ENCODE data around the gene LGR5.
"Not testable (repeated sequence)": the region's sequence is repeated elsewhere in the genome, so short reads cannot be mapped to it uniquely, and the experiment has no call there.

Gene LGR5

GRCh38 chr12:71477609-71478008 lies 38.0 kb downstream of the LGR5 start:
- no peak for DNase-seq

- no peak for DNase-seq
These were observed 38.7 kb downstream of the LGR5 start for GRCh38 chr12:71478270-71478669.

GRCh38 chr12:71484272-71484905 lies 44.8 kb downstream of the LGR5 start:
- no peak for DNase-seq

GRCh38 chr12:71490844-71491243 lies 51.2 kb downstream of the LGR5 start:
- not testable (repeated sequence) for DNase-seq

GRCh38 chr12:71492604-71493003 lies 53.0 kb downstream of the LGR5 start:
- no peak for DNase-seq

- DNase-seq = no peak
These were observed 60.2 kb downstream of the LGR5 start for GRCh38 chr12:71499834-71500233.

GRCh38 chr12:71503579-71504391 lies 64.2 kb downstream of the LGR5 start:
- peak in 1 of 5 experiments; percentile 16 for DNase-seq

- DNase-seq = no peak
These were observed 64.9 kb downstream of the LGR5 start for GRCh38 chr12:71504476-71504875.

GRCh38 chr12:71509705-71510104 lies 70.1 kb downstream of the LGR5 start:
- no peak for DNase-seq

- DNase-seq = no peak
These were observed 77.7 kb downstream of the LGR5 start for GRCh38 chr12:71517145-71517846.

GRCh38 chr12:71521125-71521524 lies 81.5 kb downstream of the LGR5 start:
- no peak for DNase-seq

- no peak for DNase-seq
These were observed 85.0 kb downstream of the LGR5 start for GRCh38 chr12:71524626-71525025.

- no peak for DNase-seq
These were observed 94.1 kb downstream of the LGR5 start for GRCh38 chr12:71533703-71534102.

GRCh38 chr12:71536279-71536938 lies 96.8 kb downstream of the LGR5 start:
- peak in 1 of 5 experiments; percentile 15 for DNase-seq

GRCh38 chr12:71536939-71537622 lies 97.5 kb downstream of the LGR5 start:
- no peak for DNase-seq

- DNase-seq = no peak
These were observed 99.2 kb downstream of the LGR5 start for GRCh38 chr12:71538807-71539206.

GRCh38 chr12:71541583-71541982 lies 102.0 kb downstream of the LGR5 start:
- no peak for DNase-seq

GRCh38 chr12:71546322-71546861 lies 106.8 kb downstream of the LGR5 start:
- DNase-seq = no peak

GRCh38 chr12:71548893-71549292 lies 109.3 kb downstream of the LGR5 start:
- no peak for DNase-seq

GRCh38 chr12:71551529-71551928 lies 111.9 kb downstream of the LGR5 start:
- DNase-seq = no peak

- no peak for DNase-seq
These were observed 113.3 kb downstream of the LGR5 start for GRCh38 chr12:71552728-71553501.

Data from T-helper 2 cell (primary cell).